Middle frontal gyrus (tissue), 1 donor: ENCODE data around the gene MYO16.

Source experiments
- DNase-seq: peaks from one replicate; pipeline ENCODE4 v3.0.0-alpha.2; 2015; ENCODE audit warnings: low spot score; ENCODE audit errors: extremely low spot score

Gene MYO16

GRCh38 chr13:109226631-109227030 is 597.2 kb downstream of the MYO16 start:
- no peak for DNase-seq

- DNase-seq = no peak
Observed at GRCh38 chr13:109227344-109227940, 598.0 kb downstream of the MYO16 start.

GRCh38 chr13:109228211-109228610 is 598.8 kb downstream of the MYO16 start:
- no peak for DNase-seq

- no peak for DNase-seq
Observed at GRCh38 chr13:109231888-109232287, 602.5 kb downstream of the MYO16 start.

GRCh38 chr13:109233293-109233692 is 603.9 kb downstream of the MYO16 start:
- no peak for DNase-seq

GRCh38 chr13:109235901-109236300 is 606.5 kb downstream of the MYO16 start:
- DNase-seq = no peak

- no peak for DNase-seq
Observed at GRCh38 chr13:109241160-109241559, 611.7 kb downstream of the MYO16 start.

GRCh38 chr13:109243311-109243951 is 614.0 kb downstream of the MYO16 start:
- DNase-seq = no peak

- DNase-seq = no peak
Observed at GRCh38 chr13:109244566-109244965, 615.2 kb downstream of the MYO16 start.

GRCh38 chr13:109246001-109246400 is 616.6 kb downstream of the MYO16 start:
- DNase-seq = no peak

GRCh38 chr13:109249780-109250528 is 620.5 kb downstream of the MYO16 start:
- DNase-seq = no peak

- DNase-seq = no peak
Observed at GRCh38 chr13:109251956-109252355, 622.5 kb downstream of the MYO16 start.

GRCh38 chr13:109253316-109253715 is 623.9 kb downstream of the MYO16 start:
- no peak for DNase-seq

- no peak for DNase-seq
Observed at GRCh38 chr13:109254274-109254673, 624.9 kb downstream of the MYO16 start.

- no peak for DNase-seq
Observed at GRCh38 chr13:109255141-109255856, 625.9 kb downstream of the MYO16 start.

GRCh38 chr13:109256866-109257760 is 627.7 kb downstream of the MYO16 start:
- no peak for DNase-seq
